ENCODE results near the gene SIGLEC12. TPM values are rescaled to one million over a fixed set of nuclear protein-coding genes. Genes with fewer than 3 reads are reported as not detected.

Gene SIGLEC12
- total and polyA plus RNA-seq, 2 donors = 0.99 to 1.1 TPM

DNA sequence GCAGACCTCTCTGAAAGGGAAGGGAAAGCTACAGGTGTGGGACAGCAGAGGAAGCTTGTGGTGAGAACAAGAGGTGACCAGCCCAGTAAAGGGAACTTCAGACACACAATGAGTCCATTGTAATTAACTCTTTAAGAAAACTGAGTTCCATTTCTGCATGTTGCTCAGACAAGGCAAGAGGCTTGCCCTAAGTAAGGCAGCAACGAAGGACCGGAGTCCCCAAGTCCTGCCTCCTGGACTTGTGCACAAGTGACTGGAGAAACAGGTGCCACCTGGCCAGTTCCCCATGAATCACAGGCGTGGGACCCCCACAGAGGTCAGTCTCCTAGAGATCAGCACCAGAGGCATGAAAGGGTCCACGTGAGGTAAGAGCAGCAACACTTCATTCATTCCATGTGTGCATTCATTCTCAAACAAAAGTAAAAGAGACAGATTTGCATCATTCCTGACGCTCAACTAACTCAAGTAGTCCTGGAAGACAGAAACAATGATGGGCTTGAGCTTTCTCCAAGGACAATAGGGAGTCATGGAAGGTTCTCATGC, 44.6 kb upstream of the SIGLEC12 start:
- H3K36me3 ChIP-seq (ENCODE audit: control insufficient read depth in 2 of 2, insufficient read depth in 2 of 2, low read length in 1 of 2) = no peaks in the 10 kb centered on the region
- H3K4me1 ChIP-seq (ENCODE audit: control insufficient read depth in 2 of 2, insufficient read depth in 2 of 2, low read length in 2 of 2) = peaks cover 0 to 8% of the 10 kb centered on the region in 2 donors
- WGBS = 70% methylated on average over 5 of the region's 5 CpGs
- DNase-seq (ENCODE audit: low read depth in 6 of 9, low spot score in 9 of 9) = no peak
- H3K27me3 ChIP-seq (ENCODE audit: control insufficient read depth in 2 of 2, insufficient read depth in 1 of 2, low read length in 1 of 2) = peaks cover 2 to 5% of the 10 kb centered on the region in 2 donors
- no peaks in the 10 kb centered on the region for H3K9me3 ChIP-seq (ENCODE audit: control insufficient read depth in 2 of 2, insufficient read depth in 1 of 2, low read length in 1 of 2)
- H3K27ac ChIP-seq (ENCODE audit: low read depth in 1 of 2, low read length in 1 of 2) = no peak overlapping the region
- no peak overlapping the region for H3K4me3 ChIP-seq (ENCODE audit: low read length in 2 of 2)

DNA sequence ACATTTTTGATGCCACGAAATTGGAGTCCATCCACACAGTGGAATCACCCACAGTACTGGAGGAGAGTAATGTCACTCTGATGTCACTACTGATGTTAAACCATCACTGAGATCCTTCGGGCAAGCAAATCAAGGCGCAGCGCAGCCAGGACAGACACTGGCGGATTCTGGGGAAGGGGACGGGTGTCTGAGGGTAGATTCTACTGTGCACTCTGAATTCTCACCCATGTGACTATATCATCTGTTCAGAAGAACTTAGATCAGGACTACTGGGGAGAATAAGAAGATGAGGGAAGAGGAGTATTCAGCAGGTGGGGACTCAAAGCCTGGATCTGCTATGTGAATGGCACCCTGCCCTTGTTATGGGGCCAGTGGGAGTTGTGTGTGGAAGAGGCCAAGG, 42.4 kb upstream of the SIGLEC12 start:
- 93% methylated on average over 6 of the region's 6 CpGs for WGBS
- H3K27me3 ChIP-seq (ENCODE audit: control insufficient read depth in 2 of 2, insufficient read depth in 1 of 2, low read length in 1 of 2) = peaks cover 2 to 5% of the 10 kb centered on the region in 2 donors
- H3K27ac ChIP-seq (ENCODE audit: low read depth in 1 of 2, low read length in 1 of 2) = no peak overlapping the region

DNA sequence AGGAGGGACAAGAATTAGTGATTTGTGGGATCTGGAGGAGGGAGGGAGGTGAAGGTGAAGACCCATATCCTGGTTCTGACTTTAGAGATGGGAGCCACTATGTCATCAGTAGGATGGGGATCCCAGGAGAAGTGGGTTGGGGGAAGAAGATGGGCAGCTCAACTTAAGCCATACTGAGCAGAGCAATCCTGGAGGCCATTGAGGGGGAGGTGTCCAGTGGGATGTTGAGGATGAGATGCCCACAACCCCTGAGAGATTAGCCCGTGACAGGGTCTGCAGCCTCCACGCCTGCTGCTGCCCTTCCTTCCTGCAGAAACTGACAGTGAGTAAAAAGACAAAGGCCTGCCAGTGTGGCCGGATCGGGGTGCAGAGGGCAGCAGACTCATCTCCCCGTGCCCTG, 41.1 kb upstream of the SIGLEC12 start:
- 84% methylated on average over 5 of the region's 5 CpGs for WGBS
- peaks cover 2 to 5% of the 10 kb centered on the region in 2 donors for H3K27me3 ChIP-seq (ENCODE audit: control insufficient read depth in 2 of 2, insufficient read depth in 1 of 2, low read length in 1 of 2)

More for the DNA sequence above, 42.4 kb upstream of the SIGLEC12 start:
- Histone ChIP-seq H3K9me3 (ENCODE audit: control insufficient read depth in 2 of 2, insufficient read depth in 1 of 2, low read length in 1 of 2) (no peaks in the 10 kb centered on the region), H3K36me3 (ENCODE audit: control insufficient read depth in 2 of 2, insufficient read depth in 2 of 2, low read length in 1 of 2) (no peaks in the 10 kb centered on the region), H3K4me3 (ENCODE audit: low read length in 2 of 2) (no peak overlapping the region), H3K4me1 (ENCODE audit: control insufficient read depth in 2 of 2, insufficient read depth in 2 of 2, low read length in 2 of 2) (peaks cover 0 to 8% of the 10 kb centered on the region in 2 donors)
- DNase-seq (ENCODE audit: low read depth in 6 of 9, low spot score in 9 of 9) = no peak

DNA sequence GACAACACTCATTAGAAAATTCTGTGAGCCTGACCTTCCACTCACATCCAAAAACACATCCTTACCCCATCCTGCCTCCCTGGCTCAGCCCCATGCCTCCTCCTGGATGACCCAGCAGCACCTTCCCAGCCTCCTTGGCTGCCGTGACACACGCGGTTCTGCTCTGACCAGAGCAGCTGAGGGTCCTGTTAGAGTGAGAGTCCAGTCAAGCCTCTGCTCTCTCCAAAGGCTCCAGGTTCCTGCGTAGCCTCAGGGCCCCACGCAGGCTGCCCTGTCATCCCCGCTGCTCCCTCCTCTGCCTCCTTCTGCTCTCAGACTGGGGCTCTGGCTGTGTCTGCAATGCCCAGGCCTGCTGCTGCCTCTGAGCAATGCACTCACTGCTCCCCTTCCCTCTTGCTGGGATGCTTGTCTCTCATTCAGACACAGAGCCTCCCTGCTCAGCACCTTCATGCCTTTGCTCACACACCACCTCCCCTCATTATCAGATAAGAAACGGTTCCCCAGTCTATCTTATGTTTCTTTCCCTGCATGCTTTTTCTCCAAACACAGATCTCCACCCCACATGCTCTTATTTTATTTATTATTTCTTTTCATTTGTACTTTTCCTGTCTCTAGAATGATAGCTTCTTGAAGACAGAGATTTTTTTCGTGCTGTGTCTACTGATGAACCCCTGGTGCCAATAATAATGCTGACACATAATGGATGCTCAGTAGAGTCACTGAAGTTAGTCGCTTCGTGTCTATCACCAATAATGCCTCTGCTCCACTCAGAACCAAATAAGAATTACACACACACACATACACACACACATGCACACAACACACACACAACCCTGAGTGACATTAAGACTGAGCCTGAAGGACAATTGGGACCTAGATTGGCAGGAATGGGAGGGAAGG, 40.1 kb upstream of the SIGLEC12 start:
- H3K27ac ChIP-seq (ENCODE audit: low read depth in 1 of 2, low read length in 1 of 2) = no peak overlapping the region
- WGBS = 83% methylated on average over 10 of the region's 10 CpGs
- DNase-seq (ENCODE audit: low read depth in 6 of 9, low spot score in 9 of 9) = no peak
- no peaks in the 10 kb centered on the region for H3K9me3 ChIP-seq (ENCODE audit: control insufficient read depth in 2 of 2, insufficient read depth in 1 of 2, low read length in 1 of 2)
- H3K36me3 ChIP-seq (ENCODE audit: control insufficient read depth in 2 of 2, insufficient read depth in 2 of 2, low read length in 1 of 2) = no peaks in the 10 kb centered on the region
- no peaks in the 10 kb centered on the region for H3K4me1 ChIP-seq (ENCODE audit: control insufficient read depth in 2 of 2, insufficient read depth in 2 of 2, low read length in 2 of 2)
- no peak overlapping the region for H3K4me3 ChIP-seq (ENCODE audit: low read length in 2 of 2)
- no peaks in the 10 kb centered on the region for H3K27me3 ChIP-seq (ENCODE audit: control insufficient read depth in 2 of 2, insufficient read depth in 1 of 2, low read length in 1 of 2)

More for the DNA sequence above, 41.1 kb upstream of the SIGLEC12 start:
- Histone ChIP-seq H3K27ac (ENCODE audit: low read depth in 1 of 2, low read length in 1 of 2) (no peak overlapping the region), H3K36me3 (ENCODE audit: control insufficient read depth in 2 of 2, insufficient read depth in 2 of 2, low read length in 1 of 2) (no peaks in the 10 kb centered on the region), H3K4me1 (ENCODE audit: control insufficient read depth in 2 of 2, insufficient read depth in 2 of 2, low read length in 2 of 2) (peaks cover 0 to 7% of the 10 kb centered on the region in 2 donors), H3K4me3 (ENCODE audit: low read length in 2 of 2) (no peak overlapping the region), H3K9me3 (ENCODE audit: control insufficient read depth in 2 of 2, insufficient read depth in 1 of 2, low read length in 1 of 2) (no peaks in the 10 kb centered on the region)
- no peak for DNase-seq (ENCODE audit: low read depth in 6 of 9, low spot score in 9 of 9)

DNA sequence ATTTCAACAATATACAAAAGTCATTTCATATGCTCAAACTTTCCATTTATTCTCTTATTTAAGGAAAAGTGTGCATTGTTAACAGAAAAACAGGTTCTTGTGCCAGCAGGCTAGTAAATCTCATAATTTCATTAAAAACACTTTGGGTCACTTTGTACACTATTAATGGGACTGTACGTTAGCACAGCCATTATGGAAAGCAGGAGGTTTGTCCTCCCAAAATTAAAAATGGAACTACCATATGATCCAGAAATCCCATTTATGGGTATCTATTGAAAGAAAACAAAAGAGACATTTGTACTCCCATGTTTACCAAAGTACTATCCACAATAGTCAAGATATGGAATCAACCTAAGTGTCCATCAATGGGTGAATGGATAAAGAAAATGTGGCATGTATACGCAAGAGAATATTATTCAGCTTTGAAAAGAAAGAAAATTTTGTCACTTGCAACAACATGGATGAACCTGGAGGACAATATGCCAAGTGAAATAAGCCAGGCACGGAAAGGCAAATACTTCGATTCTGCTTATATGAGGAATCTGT, 38.3 kb upstream of the SIGLEC12 start:
- H3K4me1 ChIP-seq (ENCODE audit: control insufficient read depth in 2 of 2, insufficient read depth in 2 of 2, low read length in 2 of 2) = no peaks in the 10 kb centered on the region
- no peak overlapping the region for H3K27ac ChIP-seq (ENCODE audit: low read depth in 1 of 2, low read length in 1 of 2)
- no peaks in the 10 kb centered on the region for H3K36me3 ChIP-seq (ENCODE audit: control insufficient read depth in 2 of 2, insufficient read depth in 2 of 2, low read length in 1 of 2)
- WGBS = 97% methylated on average over 4 of the region's 4 CpGs
- no peak for DNase-seq (ENCODE audit: low read depth in 6 of 9, low spot score in 9 of 9)
- no peaks in the 10 kb centered on the region for H3K27me3 ChIP-seq (ENCODE audit: control insufficient read depth in 2 of 2, insufficient read depth in 1 of 2, low read length in 1 of 2)
- no peaks in the 10 kb centered on the region for H3K9me3 ChIP-seq (ENCODE audit: control insufficient read depth in 2 of 2, insufficient read depth in 1 of 2, low read length in 1 of 2)
- H3K4me3 ChIP-seq (ENCODE audit: low read length in 2 of 2) = no peak overlapping the region

DNA sequence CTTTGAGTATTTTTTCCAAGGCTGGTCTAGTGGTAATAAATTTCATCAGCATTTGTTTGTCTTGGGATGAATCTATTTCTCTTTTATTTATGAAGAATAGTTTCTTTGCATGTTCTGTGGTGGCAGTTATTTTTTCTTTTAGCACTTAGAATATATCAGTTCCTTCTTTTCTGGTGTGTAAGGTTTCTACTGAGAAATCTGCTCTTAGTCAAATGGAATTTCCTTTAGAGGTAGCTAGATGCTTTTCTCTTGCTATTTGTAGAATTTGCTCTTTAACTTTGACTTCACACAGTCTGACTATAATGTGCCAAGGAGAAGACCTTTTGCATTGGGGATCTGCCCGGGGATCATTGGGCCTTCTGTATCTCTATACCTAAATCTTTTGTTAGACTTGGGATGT, 33.9 kb upstream of the SIGLEC12 start:
- WGBS = 92% methylated on average over 1 of the region's 1 CpG
- DNase-seq (ENCODE audit: low read depth in 6 of 9, low spot score in 9 of 9) = no peak
- Histone ChIP-seq H3K36me3 (ENCODE audit: control insufficient read depth in 2 of 2, insufficient read depth in 2 of 2, low read length in 1 of 2) (no peaks in the 10 kb centered on the region), H3K4me3 (ENCODE audit: low read length in 2 of 2) (no peak overlapping the region), H3K27me3 (ENCODE audit: control insufficient read depth in 2 of 2, insufficient read depth in 1 of 2, low read length in 1 of 2) (peaks cover 0 to 4% of the 10 kb centered on the region in 2 donors), H3K4me1 (ENCODE audit: control insufficient read depth in 2 of 2, insufficient read depth in 2 of 2, low read length in 2 of 2) (no peaks in the 10 kb centered on the region), H3K9me3 (ENCODE audit: control insufficient read depth in 2 of 2, insufficient read depth in 1 of 2, low read length in 1 of 2) (no peaks in the 10 kb centered on the region), H3K27ac (ENCODE audit: low read depth in 1 of 2, low read length in 1 of 2) (no peak overlapping the region)

DNA sequence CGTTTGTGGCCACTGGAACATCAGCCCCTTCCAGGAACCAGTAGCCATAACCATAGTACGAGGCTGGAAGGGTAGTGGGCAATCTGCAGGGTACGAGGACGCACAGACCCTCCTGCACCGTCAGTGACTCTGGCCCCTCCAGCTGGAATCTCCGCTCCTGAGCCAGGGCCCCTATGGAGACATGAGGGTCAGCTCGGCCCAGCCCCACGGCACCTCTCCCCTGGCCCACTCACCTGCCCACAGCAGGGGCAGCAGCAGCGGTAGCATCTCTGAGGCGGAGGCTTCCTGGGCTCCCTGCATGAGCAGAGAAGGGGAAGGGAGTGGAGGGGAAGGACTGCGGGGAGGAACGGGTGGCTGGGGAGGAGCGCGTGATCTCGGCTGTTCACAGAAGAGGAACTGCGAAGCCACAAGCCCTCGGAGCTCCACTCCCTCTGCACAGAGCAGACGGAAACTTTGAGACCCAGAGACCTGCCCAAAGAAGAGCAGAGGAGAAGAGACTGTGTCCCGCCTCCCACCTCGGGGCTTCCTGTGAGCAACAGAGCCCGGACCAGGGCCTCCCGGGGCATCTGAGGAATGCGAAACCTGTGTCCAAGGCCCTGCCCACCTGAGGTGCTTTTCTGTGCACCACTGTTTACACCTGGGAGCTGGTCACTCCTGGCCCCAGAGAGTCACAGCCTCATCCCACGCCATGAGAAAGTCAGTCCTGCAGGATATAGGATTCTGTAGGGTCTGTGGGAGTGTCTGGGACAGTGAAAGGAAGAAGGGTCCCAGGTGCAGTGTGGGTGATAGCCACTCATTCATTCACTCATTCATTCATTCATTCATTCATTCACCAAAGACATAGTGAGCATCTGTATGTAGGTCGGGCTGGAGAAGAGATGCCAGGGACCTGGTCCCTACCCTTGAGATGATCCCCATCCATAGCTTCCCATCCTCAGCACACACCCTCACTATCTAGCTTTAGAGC, 30.0 kb upstream of the SIGLEC12 start, which contains the start of gene SIGLEC6:
SIGLEC6 (minus strand) TSS at position 322 of the 967 bp plus-strand sequence; CDS start at position 300, 22 bp downstream.
- Histone ChIP-seq H3K4me1 (ENCODE audit: control insufficient read depth in 2 of 2, insufficient read depth in 2 of 2, low read length in 2 of 2) (no peaks in the 10 kb centered on the region), H3K27me3 (ENCODE audit: control insufficient read depth in 2 of 2, insufficient read depth in 1 of 2, low read length in 1 of 2) (peaks cover 0 to 4% of the 10 kb centered on the region in 2 donors), H3K9me3 (ENCODE audit: control insufficient read depth in 2 of 2, insufficient read depth in 1 of 2, low read length in 1 of 2) (no peaks in the 10 kb centered on the region), H3K4me3 (ENCODE audit: low read length in 2 of 2) (no peak within 1 kb of the TSS), H3K27ac (ENCODE audit: low read depth in 1 of 2, low read length in 1 of 2) (no peak within 1 kb of the TSS), H3K36me3 (ENCODE audit: control insufficient read depth in 2 of 2, insufficient read depth in 2 of 2, low read length in 1 of 2) (no peaks in the 10 kb centered on the region)
- 22% methylated on average over 25 of the region's 25 CpGs for WGBS
- peak in 5 of 9 donors; percentile 4 to 54 (median 25) for DNase-seq (ENCODE audit: low read depth in 6 of 9, low spot score in 9 of 9)

DNA sequence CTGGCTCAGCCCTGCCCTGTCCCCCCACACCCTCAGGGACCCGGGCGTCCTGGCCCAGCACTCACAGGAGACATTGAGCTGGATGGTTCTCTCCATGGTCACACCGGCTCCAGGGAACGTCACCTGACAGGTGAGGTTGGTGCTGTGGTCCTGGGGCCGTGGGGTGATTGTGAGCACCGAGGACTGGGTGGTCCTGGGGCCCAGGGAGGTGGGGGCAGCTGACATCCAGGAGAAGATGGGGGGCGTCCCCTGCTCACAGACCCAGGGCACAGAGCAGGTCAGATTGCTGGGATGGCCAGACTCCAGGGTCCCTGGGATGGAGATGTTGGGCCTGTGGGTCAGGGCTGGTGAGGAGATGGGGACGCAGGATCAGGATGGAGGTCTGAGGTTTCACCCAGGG, 29.0 kb upstream of the SIGLEC12 start:
- peaks cover 0 to 4% of the 10 kb centered on the region in 2 donors for H3K27me3 ChIP-seq (ENCODE audit: control insufficient read depth in 2 of 2, insufficient read depth in 1 of 2, low read length in 1 of 2)
- DNase-seq (ENCODE audit: low read depth in 6 of 9, low spot score in 9 of 9) = no peak
- no peak overlapping the region for H3K27ac ChIP-seq (ENCODE audit: low read depth in 1 of 2, low read length in 1 of 2)
- no peaks in the 10 kb centered on the region for H3K36me3 ChIP-seq (ENCODE audit: control insufficient read depth in 2 of 2, insufficient read depth in 2 of 2, low read length in 1 of 2)
- H3K4me3 ChIP-seq (ENCODE audit: low read length in 2 of 2) = no peak overlapping the region
- WGBS = 98% methylated on average over 8 of the region's 8 CpGs
- H3K4me1 ChIP-seq (ENCODE audit: control insufficient read depth in 2 of 2, insufficient read depth in 2 of 2, low read length in 2 of 2) = no peaks in the 10 kb centered on the region
- no peaks in the 10 kb centered on the region for H3K9me3 ChIP-seq (ENCODE audit: control insufficient read depth in 2 of 2, insufficient read depth in 1 of 2, low read length in 1 of 2)
